Naive thymus-derived CD8-positive, alpha-beta T cell (primary cell): Measurements from ENCODE around the gene PAQR6. TPM values are rescaled to one million over a fixed set of nuclear protein-coding genes. Genes with fewer than 3 reads are reported as not detected.

Source experiments
- ATAC-seq, 2 donors: fragments of 150-1000 bp; cut with Tn5 transposase in 1 of 2; sonication (Bioruptor Pico), chemical (Tn5 transposase) in 1 of 2; 1 replicate in 1 of 2; 2 replicates in 1 of 2; pipeline ENCODE4 v1.10.0; 2021; ENCODE audit warnings: mild to moderate bottlenecking in 2 of 2, moderate library complexity in 2 of 2
- POLR2A ChIA-PET: fragments of 350-600 bp; sonication (Branson Sonifier 250); formaldehyde crosslinking; loops from one replicate; lab custom pipeline; 2021; ENCODE audit warnings: antibody characterized with exemption; lab: Charles Lee
- DNase-seq, 10 donors: peaks; one replicate each; pipeline versions ENCODE4 v3.0.0 to v3.0.0-alpha.2; 2020 to 2022
- H3K27ac Mint-ChIP-seq, 10 donors: one replicate each; pipeline ENCODE4 v1.8.0; 2020 to 2022; ENCODE audit warnings: mild to moderate bottlenecking in 10 of 10, mixed read lengths in 10 of 10, moderate library complexity in 4 of 10, inconsistent platforms in 1 of 10
- H3K27me3 Mint-ChIP-seq, 5 donors: one replicate each; pipeline ENCODE4 v1.8.0; 2021 to 2022; ENCODE audit warnings: mixed read lengths in 5 of 5
- H3K36me3 Mint-ChIP-seq, 3 donors: one replicate each; pipeline ENCODE4 v1.8.0; 2020 to 2022; ENCODE audit warnings: mixed read lengths in 3 of 3, mild to moderate bottlenecking in 2 of 3, inconsistent platforms in 1 of 3
- H3K4me1 Mint-ChIP-seq, 4 donors: one replicate each; pipeline ENCODE4 v1.8.0; 2021 to 2022; ENCODE audit warnings: mixed read lengths in 4 of 4
- H3K4me3 Mint-ChIP-seq, 10 donors: one replicate each; pipeline ENCODE4 v1.8.0; 2020 to 2022; ENCODE audit warnings: mild to moderate bottlenecking in 10 of 10, mixed read lengths in 10 of 10, moderate library complexity in 6 of 10, inconsistent platforms in 1 of 10
- H3K9me3 Mint-ChIP-seq, 9 donors: one replicate each; pipeline ENCODE4 v1.8.0; 2020 to 2022; ENCODE audit warnings: mixed read lengths in 9 of 9, mild to moderate bottlenecking in 3 of 9, inconsistent platforms in 1 of 9, moderate library complexity in 1 of 9
- polyA plus RNA-seq, 3 donors: library from polyadenylated mRNA; unstranded; fragments of 300-500 nt; fragmentation: Illumina TruSeq; gene quantifications; one replicate each; pipeline ENCODE4 v1.2.3, GENCODE V29; 2021
- total RNA-seq, 8 experiments: library from RNA in 2 of 8; stranded (reverse) in 2 of 8; gene quantifications; one replicate each; pipeline ENCODE4 v1.2.3 and lab custom pipeline; 2021 to 2026

PAQR6 gene
- total and polyA plus RNA-seq, 5 experiments from 2014 or later, result 0.15 to 3.0 (median 0.21) TPM

DNA sequence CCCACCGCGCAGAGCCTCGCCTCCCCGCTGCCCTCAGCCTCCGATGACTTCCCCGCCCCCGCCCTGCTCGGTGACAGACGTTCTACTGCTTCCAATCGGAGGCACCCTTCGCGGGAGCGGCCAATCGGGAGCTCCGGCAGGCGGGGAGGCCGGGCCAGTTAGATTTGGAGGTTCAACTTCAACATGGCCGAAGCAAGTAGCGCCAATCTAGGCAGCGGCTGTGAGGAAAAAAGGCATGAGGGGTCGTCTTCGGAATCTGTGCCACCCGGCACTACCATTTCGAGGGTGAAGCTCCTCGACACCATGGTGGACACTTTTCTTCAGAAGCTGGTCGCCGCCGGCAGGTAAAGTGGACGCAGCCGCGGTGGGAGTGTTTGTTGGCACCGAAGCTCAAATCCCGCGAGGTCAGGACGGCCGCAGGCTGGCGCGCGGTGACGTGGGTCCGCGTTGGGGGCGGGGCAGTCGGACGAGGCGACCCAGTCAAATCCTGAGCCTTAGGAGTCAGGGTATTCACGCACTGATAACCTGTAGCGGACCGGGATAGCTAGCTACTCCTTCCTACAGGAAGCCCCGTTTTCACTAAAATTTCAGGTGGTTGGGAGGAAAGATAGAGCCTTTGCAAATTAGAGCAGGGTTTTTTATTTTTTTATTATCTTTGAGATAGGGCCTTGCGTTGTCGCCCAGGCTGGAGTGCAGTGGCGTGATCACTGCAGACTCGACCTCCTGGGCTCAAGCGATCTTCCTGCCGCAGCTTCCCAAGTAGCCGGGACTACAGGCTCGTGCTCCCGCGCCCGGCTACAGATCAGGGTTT is 34.8 kb downstream of the PAQR6 start, which contains the start of gene PMF1:
TSS of gene PMF1 (plus strand) at position 175 of the 811 bp plus-strand sequence. CDS start at position 184, 9 bp downstream.
- ATAC-seq (peak; percentile 97), DNase-seq (peak; percentile 92 to 97 (median 94))
- Mint-ChIP-seq H3K27ac (peak within 1 kb of the TSS; percentile 96 to 100 (median 100)), H3K4me1 (peaks cover 17 to 48% (median 40%) of the 10 kb centered on the region in 4 donors), H3K27me3 (no peaks in the 10 kb centered on the region), H3K4me3 (peak within 1 kb of the TSS; percentile 94 to 98 (median 96)), H3K9me3 (no peaks in the 10 kb centered on the region), H3K36me3 (peaks cover 0 to 30% (median 3%) of the 10 kb centered on the region in 3 donors)
- POLR2A ChIA-PET, result interaction anchor here (0.7 to 2.6 kb wide), 24 partner anchors 9 to 1018 kb away, joined by 3 to 48 read pairs (median 4); partner anchors contain the start of genes CCT3, ISG20L2, LMNA and METTL25B

DNA sequence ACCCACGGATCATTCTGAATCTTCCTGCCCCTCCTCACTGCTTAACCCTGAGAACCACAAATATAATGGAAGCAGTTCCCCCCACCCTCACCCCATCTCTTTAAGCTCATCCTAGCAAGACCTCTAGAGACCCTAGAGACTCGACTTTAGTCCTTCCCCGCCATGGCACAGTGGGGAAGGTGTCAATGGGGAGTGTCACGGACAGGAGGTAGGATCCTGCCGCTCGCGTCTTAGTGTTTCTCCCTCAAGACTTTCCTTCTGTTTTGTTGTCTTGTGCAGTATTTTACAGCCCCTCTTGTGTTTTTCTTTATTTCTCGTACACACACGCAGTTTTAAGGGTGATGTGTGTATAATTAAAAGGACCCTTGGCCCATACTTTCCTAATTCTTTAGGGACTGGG is 35.7 kb downstream of the PAQR6 start:
- Mint-ChIP-seq H3K9me3 (no peaks in the 10 kb centered on the region), H3K27ac (peak overlapping the region; percentile 96 to 100 (median 100)), H3K4me3 (peak overlapping the region; percentile 94 to 98 (median 96)), H3K27me3 (no peaks in the 10 kb centered on the region), H3K4me1 (peaks cover 13 to 39% (median 32%) of the 10 kb centered on the region in 4 donors), H3K36me3 (peaks cover 0 to 35% (median 3%) of the 10 kb centered on the region in 3 donors)
- DNase-seq (no peak), ATAC-seq (no peak)
- POLR2A ChIA-PET, result interaction anchor here (1.0 to 2.6 kb wide), 13 partner anchors 9 to 1017 kb away, joined by 3 to 48 read pairs (median 6); partner anchors contain the start of genes SLC25A44 and SMG5

DNA sequence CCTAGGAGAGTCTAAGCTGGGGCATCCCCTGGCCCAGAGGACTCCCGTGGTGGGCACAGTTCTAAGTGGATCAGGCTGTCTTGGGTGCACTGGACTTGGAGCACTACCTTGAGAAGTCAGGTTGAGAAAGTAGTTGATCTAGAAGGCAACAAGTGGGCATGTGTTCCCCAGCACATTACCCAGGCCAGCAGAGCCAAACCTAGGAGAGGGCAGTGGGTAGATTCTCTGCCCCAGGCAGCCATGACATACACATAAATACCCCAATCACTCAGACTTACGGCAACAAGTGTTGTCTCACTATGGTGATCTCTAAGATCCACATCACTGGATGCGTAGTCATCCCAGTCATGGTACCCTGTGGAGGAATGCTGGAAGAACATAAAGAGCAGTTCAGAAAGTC is 36.6 kb downstream of the PAQR6 start:
- no peak for DNase-seq
- Mint-ChIP-seq H3K27me3 (no peaks in the 10 kb centered on the region), H3K9me3 (no peaks in the 10 kb centered on the region), H3K36me3 (peaks cover 0 to 39% (median 3%) of the 10 kb centered on the region in 3 donors), H3K4me1 (peaks cover 13 to 40% (median 30%) of the 10 kb centered on the region in 4 donors), H3K27ac (peak overlapping the region in 7 of 10 donors; percentile 73 to 100 (median 100)), H3K4me3 (peak overlapping the region in 8 of 10 donors; percentile 2 to 59 (median 35))
- ATAC-seq, result no peak
- POLR2A ChIA-PET, result interaction anchor here (0.6 kb wide), 1 partner anchor 12 kb away, joined by 3 read pairs; no protein-coding TSS in a partner anchor

DNA sequence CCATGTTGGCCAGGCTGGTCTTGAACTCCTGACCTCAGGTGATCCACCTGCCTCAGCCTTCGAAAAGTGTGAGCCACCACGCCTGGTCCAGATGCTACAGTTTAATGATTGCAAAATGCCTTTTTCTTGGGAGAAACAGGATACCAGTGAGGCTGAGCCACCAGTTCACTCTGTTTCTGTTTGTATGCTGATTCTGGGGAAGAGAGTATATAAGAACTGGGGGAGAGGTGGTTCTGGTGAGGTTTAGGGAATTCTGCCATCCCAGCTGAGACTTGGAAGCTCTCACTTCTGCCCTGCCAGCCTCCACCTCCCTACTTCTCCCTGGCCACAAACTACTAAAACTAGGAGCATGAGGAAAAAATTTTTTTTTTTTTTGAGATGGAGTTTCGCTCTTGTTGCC is 43.2 kb downstream of the PAQR6 start:
- no peak for DNase-seq
- Mint-ChIP-seq H3K27ac (no peak overlapping the region), H3K36me3 (peaks cover 0 to 60% (median 7%) of the 10 kb centered on the region in 3 donors)

DNA sequence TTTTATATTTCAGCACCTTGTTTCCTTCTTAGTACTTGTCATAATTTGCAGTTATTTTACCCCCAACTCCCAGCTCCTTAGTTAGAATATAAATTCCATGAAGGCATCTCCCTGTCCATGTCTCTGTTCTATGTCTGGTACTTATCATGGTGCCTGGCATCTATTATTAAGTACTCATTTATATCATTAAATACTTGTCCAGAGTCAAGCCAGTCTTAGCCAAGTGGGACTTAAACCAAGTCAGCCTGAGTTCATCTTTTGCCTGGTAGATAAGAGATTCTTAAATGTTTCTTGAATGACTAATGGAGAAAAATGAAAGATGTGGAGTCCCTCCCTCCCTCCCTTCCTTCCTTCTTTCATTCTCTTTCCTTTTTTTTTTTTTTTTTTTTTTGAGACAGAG is 44.5 kb downstream of the PAQR6 start:
- ATAC-seq (no peak), DNase-seq (no peak)
- Mint-ChIP-seq H3K36me3 (peaks cover 0 to 57% (median 4%) of the 10 kb centered on the region in 3 donors), H3K27ac (no peak overlapping the region), H3K4me3 (no peak overlapping the region), H3K27me3 (no peaks in the 10 kb centered on the region), H3K9me3 (no peaks in the 10 kb centered on the region), H3K4me1 (peaks cover 23 to 30% (median 28%) of the 10 kb centered on the region in 4 donors)
- POLR2A ChIA-PET, result interaction anchor here (1.6 kb wide), 1 partner anchor 10 kb away, joined by 5 read pairs; the partner anchor contains the start of gene PMF1

More for the DNA sequence above, 43.2 kb downstream of the PAQR6 start:
- ATAC-seq, result no peak
- Mint-ChIP-seq H3K27me3 (no peaks in the 10 kb centered on the region), H3K9me3 (no peaks in the 10 kb centered on the region), H3K4me1 (peaks cover 14 to 17% (median 15%) of the 10 kb centered on the region in 4 donors), H3K4me3 (no peak overlapping the region)
- POLR2A ChIA-PET, result no interaction called here

DNA sequence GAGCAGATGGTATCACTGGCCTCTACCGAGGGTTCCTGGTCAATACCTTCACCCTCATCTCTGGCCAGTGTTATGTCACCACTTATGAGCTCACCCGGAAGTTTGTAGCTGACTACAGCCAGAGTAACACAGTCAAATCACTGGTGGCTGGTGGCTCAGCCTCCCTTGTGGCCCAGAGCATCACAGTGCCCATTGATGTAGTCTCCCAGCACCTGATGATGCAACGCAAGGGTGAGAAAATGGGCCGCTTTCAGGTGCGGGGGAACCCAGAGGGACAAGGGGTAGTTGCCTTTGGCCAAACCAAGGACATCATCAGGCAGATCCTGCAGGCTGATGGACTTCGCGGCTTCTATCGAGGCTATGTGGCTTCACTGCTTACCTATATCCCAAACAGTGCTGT is 47.8 kb downstream of the PAQR6 start:
- DNase-seq, result no peak
- ATAC-seq, result no peak
- POLR2A ChIA-PET, result no interaction called here
- peak overlapping the region in 3 of 10 donors; percentile 28 to 77 (median 68) for H3K27ac Mint-ChIP-seq
- no peaks in the 10 kb centered on the region for H3K27me3 Mint-ChIP-seq
- peaks cover 0 to 44% (median 4%) of the 10 kb centered on the region in 3 donors for H3K36me3 Mint-ChIP-seq
- H3K4me3 Mint-ChIP-seq, result peak overlapping the region in 1 of 10 donors; percentile 37
- H3K9me3 Mint-ChIP-seq, result no peaks in the 10 kb centered on the region
- peaks cover 29 to 54% (median 47%) of the 10 kb centered on the region in 4 donors for H3K4me1 Mint-ChIP-seq

DNA sequence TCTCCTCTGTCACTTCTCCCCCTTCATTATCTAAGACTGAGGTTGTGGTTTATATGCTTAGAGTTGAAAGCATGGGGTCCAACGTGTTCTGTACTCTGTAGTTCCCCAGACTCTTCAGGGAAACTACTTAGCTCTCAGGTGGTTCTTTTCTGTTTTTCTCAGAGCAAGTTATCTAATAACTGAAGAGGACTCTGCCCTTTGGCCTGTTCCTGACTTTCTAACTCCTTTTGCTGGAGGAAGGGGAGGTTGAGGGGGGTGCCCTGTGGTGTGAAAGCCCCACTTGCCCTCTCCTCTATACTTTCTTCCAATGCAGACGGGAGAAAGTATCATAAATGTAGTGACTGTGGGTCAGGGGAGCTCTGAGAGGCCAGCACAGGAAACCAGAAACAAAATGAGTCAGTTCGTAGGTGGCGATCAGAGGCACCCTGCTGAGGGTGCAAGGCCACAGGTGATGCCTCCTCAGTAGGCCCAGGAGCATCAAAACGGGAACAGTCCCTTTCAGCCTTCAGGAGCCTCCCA is 49.0 kb downstream of the PAQR6 start:
- Mint-ChIP-seq H3K27me3 (no peaks in the 10 kb centered on the region), H3K9me3 (no peaks in the 10 kb centered on the region), H3K27ac (peak overlapping the region; percentile 20 to 90 (median 68)), H3K4me1 (peaks cover 36 to 64% (median 56%) of the 10 kb centered on the region in 4 donors), H3K4me3 (peak overlapping the region in 3 of 10 donors; percentile 2 to 33 (median 33)), H3K36me3 (peaks cover 0 to 36% (median 6%) of the 10 kb centered on the region in 3 donors)
- POLR2A ChIA-PET, result interaction anchor here (0.7 to 1.0 kb wide), 3 partner anchors 12 to 14 kb away, joined by 3 to 6 read pairs (median 5); partner anchors contain the start of gene PMF1
- DNase-seq, result no peak
- ATAC-seq, result no peak

DNA sequence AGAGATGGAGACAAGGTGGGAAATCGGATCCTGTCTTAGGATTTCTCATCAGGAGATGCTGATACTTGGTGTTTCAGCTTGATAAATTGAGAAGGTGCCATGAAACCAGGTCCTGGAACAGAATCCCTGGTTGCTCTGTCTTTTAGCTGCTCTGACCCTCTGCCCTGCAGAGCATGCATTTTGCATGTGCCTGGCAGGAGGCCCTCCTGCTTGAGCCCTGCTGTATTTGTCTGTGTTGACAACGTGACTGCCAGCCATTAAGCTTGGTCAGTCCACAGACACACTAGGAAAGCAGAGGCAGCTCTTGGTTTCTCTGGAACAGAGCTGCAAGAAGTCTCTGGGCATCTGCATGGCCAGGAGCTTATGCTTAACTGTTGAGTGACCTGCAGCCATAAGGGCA is 51.4 kb downstream of the PAQR6 start:
- peaks cover 0 to 33% (median 6%) of the 10 kb centered on the region in 3 donors for H3K36me3 Mint-ChIP-seq
- no peak for ATAC-seq
- no peaks in the 10 kb centered on the region for H3K27me3 Mint-ChIP-seq
- H3K27ac Mint-ChIP-seq, result no peak overlapping the region
- POLR2A ChIA-PET, result interaction anchor here (0.7 kb wide), 1 partner anchor 29 kb away, joined by 3 read pairs; no protein-coding TSS in a partner anchor
- H3K4me3 Mint-ChIP-seq, result peak overlapping the region in 3 of 10 donors; percentile 22 to 100 (median 45)
- H3K9me3 Mint-ChIP-seq, result no peaks in the 10 kb centered on the region
- DNase-seq, result no peak
- peaks cover 45 to 75% (median 64%) of the 10 kb centered on the region in 4 donors for H3K4me1 Mint-ChIP-seq

DNA sequence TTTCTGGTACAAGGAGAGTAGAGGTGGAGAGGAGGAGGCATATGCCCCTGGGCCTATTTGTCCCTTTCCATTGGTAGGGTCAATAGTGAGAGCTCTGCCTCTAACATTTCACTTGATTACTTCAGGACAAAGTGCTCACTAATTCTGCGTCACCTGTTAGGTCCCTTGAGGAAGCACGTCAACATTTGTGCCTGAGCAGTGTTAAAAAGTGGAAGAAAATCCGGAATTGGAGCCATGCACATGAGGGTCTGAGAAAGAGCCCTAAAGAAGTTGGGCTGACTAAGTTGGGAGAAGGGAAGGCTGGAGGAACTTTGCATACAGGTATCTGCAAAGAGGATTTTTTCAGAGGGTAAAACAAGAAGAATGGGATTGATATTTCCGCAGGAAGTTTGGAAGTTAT is 52.0 kb downstream of the PAQR6 start:
- no peak for DNase-seq
- peaks cover 0 to 33% (median 6%) of the 10 kb centered on the region in 3 donors for H3K36me3 Mint-ChIP-seq
- H3K4me3 Mint-ChIP-seq, result peak overlapping the region; percentile 10 to 100 (median 56)
- peak overlapping the region in 2 of 10 donors; percentile 14 to 27 for H3K27ac Mint-ChIP-seq
- ATAC-seq, result no peak
- H3K4me1 Mint-ChIP-seq, result peaks cover 45 to 75% (median 64%) of the 10 kb centered on the region in 4 donors
- POLR2A ChIA-PET, result no interaction called here
- H3K9me3 Mint-ChIP-seq, result no peaks in the 10 kb centered on the region
- H3K27me3 Mint-ChIP-seq, result no peaks in the 10 kb centered on the region

DNA sequence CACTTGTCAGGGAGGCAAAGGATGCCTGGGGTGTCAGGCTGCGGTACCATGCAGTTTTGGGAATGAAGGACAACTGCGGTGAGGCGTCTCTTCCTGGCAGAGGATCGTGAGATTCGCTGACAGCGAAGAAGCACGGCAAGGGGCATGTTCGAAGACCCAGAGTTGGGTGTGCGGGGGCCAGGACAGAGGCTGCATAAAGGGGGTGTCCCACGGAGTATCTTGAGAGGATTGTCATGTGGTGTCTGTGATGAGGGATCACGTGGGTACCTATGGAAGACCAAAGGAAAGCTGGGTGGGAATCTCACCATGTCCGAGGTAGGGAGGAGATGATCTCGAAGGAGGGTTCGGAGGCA is 53.6 kb downstream of the PAQR6 start:
- POLR2A ChIA-PET, result interaction anchor here (0.7 to 3.4 kb wide), 3 partner anchors 19 to 89 kb away, joined by 3 to 48 read pairs (median 3); partner anchors contain the start of genes PMF1 and SMG5
- H3K9me3 Mint-ChIP-seq, result peaks cover 0 to 2% (median 0%) of the 10 kb centered on the region in 9 donors
- peak in 1 of 2 donors; percentile 0 for ATAC-seq
- H3K27me3 Mint-ChIP-seq, result no peaks in the 10 kb centered on the region
- H3K36me3 Mint-ChIP-seq, result peaks cover 0 to 20% (median 2%) of the 10 kb centered on the region in 3 donors
- H3K4me1 Mint-ChIP-seq, result peaks cover 34 to 61% (median 50%) of the 10 kb centered on the region in 4 donors
- H3K4me3 Mint-ChIP-seq, result peak overlapping the region; percentile 94 to 100 (median 96)
- DNase-seq, result peak in 1 of 10 donors; percentile 5
- H3K27ac Mint-ChIP-seq, result peak overlapping the region; percentile 90 to 99 (median 95)

DNA sequence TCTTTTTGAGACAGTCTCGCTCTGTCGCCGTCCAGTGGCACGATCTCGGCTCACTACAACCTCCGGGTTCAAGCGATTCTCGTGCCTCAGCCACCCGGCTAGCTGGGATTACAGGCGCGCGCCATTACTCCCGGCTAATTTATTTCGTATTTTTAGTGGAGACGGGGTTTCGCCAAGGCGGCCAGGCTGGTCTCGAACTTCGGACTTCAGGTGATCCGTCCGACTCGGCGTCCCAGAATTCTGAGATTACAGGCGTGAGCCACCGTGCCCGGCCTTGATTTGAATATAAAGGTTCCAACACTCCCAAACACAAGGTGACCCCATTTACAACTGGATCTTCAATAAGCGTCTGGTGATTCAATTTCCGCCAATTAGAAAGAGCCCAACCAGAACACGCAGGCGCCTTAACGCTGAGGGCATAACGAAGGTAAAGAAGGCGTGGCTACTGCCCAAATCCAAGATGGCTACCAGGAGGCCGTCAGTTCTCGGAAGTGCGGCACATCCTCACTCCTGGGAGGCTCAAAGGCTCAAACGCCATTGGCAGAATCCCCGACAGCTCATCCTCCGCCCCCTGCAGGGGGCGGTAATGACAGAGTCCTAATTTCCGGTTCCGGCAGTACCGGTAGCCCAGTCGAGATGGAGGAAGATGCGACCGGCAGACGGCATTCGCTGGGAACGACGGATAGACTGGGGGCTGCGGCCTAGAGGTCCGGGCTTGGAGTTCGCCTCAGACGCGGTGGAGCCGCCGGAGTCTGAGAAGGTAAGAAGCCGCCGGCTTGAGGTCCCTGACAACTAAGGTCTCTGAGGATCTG is 54.2 kb downstream of the PAQR6 start, which contains the start of gene SLC25A44:
TSS of gene SLC25A44 (plus strand) at position 617 of the 812 bp plus-strand sequence. CDS start 5,744 bp downstream, outside the sequence.
- H3K4me3 Mint-ChIP-seq, result peak within 1 kb of the TSS; percentile 94 to 100 (median 96)
- DNase-seq, result peak; percentile 88 to 98 (median 97)
- peak; percentile 98 for ATAC-seq

More for the DNA sequence above, 54.2 kb downstream of the PAQR6 start, which contains the start of gene SLC25A44:
- peak within 1 kb of the TSS; percentile 90 to 99 (median 95) for H3K27ac Mint-ChIP-seq
- H3K4me1 Mint-ChIP-seq, result peaks cover 29 to 55% (median 44%) of the 10 kb centered on the region in 4 donors
- H3K9me3 Mint-ChIP-seq, result peaks cover 0 to 5% (median 0%) of the 10 kb centered on the region in 9 donors
- POLR2A ChIA-PET, result interaction anchor here (0.6 to 3.4 kb wide), 8 partner anchors 17 to 264 kb away, joined by 3 to 48 read pairs (median 3); partner anchors contain the start of genes PMF1 and SMG5
- peaks cover 0 to 16% (median 2%) of the 10 kb centered on the region in 3 donors for H3K36me3 Mint-ChIP-seq
- no peaks in the 10 kb centered on the region for H3K27me3 Mint-ChIP-seq
